Fibroblast of mammary gland (primary cell): ENCODE results near the gene SRGAP1.

Experiments
- DNase-seq: peaks from one replicate; pipeline ENCODE4 v3.0.0-alpha.2; 2010; ENCODE audit warnings: low read depth
- H3K4me3 ChIP-seq: 2 replicates; pipeline ENCODE4 v1.5.1; 2011; ENCODE audit warnings: low read depth, mild to moderate bottlenecking, low read length, moderate library complexity; ENCODE audit not compliant: control insufficient read depth
- TF ChIP-seq, protein P1 (sequence below): conservative IDR thresholded peaks from 2 replicates; pipeline ENCODE4 v1.5.1; 2011; ENCODE audit warnings: low read depth, low read length, inconsistent platforms; ENCODE audit not compliant: control insufficient read depth, insufficient read depth

The SRGAP1 gene

DNA sequence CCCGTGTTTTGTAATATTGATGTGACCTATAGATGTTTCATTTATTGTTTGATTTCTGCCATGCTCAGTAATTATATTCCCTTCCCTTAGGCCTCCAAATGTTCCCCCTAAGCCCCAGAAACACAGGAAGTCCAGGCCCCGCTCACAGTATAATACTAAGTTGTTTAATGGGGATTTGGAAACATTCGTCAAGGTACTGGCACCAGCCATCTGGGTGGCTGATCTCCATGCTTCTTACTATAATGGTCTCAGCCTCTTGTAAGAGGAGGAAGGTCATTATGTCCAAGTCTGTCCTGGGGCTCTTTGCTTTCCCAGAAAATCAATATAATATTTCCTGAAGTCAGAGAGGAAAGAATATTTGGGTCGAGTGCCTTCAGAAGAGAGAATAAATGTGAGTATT is 246.7 kb downstream of the SRGAP1 start:
- TF ChIP-seq, protein P1, sequence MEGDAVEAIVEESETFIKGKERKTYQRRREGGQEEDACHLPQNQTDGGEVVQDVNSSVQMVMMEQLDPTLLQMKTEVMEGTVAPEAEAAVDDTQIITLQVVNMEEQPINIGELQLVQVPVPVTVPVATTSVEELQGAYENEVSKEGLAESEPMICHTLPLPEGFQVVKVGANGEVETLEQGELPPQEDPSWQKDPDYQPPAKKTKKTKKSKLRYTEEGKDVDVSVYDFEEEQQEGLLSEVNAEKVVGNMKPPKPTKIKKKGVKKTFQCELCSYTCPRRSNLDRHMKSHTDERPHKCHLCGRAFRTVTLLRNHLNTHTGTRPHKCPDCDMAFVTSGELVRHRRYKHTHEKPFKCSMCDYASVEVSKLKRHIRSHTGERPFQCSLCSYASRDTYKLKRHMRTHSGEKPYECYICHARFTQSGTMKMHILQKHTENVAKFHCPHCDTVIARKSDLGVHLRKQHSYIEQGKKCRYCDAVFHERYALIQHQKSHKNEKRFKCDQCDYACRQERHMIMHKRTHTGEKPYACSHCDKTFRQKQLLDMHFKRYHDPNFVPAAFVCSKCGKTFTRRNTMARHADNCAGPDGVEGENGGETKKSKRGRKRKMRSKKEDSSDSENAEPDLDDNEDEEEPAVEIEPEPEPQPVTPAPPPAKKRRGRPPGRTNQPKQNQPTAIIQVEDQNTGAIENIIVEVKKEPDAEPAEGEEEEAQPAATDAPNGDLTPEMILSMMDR: no peak

DNA sequence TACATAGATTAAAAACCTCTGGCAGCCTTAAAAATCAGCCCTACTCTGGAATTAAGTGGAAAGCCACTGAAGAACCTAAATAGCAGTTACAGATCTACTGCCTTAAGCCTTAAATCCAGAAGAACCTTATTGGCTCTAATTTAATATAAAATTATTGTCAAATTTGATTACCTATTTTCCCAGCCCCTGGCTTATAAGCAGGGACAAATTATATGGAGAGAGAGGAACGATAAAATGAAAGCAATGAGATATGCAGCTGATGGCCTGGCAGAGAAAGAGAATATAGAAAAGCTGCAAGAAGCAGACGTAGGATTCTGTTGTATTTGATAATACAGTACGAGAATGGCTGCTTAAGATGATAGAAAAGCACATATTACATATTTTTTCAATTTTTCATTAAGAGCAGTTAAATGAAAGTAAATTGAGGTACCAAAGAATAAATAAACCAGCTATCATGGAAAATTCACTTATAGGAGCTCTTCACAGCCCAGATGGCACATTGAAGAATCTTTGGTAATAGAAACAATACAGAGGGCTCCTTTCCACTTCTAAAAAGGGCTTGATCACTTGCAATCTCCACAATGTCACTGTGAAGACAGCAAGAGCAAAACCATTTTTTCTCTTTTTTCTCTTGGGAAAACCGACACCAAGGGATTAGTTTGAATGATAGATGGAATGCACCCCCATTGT is 248.2 kb downstream of the SRGAP1 start:
- no peak for DNase-seq
- TF ChIP-seq, protein P1: no peak
- no peak overlapping the region for H3K4me3 ChIP-seq

More for the DNA sequence above, 246.7 kb downstream of the SRGAP1 start:
- H3K4me3 ChIP-seq: no peak overlapping the region
- DNase-seq: no peak

DNA sequence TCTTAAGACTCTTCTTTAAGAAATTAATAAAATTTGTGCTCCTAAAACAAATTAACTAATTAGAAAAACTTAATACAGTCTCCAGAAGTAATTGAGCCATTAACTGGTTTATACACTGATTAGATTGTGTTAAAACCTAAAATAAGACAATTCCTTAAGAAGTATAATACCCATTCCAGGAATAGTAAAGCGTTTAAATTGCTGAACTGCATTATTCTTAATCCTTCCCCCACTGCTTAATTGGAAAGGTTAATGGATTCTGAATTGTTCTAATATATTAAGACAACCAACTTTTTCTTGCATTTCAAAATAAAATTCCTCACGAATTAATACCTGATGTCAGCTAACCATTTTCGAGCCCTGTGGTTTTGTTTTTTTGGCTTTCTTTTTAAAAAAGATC is 249.2 kb downstream of the SRGAP1 start:
- no peak for DNase-seq
- TF ChIP-seq, protein P1: no peak
- H3K4me3 ChIP-seq: no peak overlapping the region

DNA sequence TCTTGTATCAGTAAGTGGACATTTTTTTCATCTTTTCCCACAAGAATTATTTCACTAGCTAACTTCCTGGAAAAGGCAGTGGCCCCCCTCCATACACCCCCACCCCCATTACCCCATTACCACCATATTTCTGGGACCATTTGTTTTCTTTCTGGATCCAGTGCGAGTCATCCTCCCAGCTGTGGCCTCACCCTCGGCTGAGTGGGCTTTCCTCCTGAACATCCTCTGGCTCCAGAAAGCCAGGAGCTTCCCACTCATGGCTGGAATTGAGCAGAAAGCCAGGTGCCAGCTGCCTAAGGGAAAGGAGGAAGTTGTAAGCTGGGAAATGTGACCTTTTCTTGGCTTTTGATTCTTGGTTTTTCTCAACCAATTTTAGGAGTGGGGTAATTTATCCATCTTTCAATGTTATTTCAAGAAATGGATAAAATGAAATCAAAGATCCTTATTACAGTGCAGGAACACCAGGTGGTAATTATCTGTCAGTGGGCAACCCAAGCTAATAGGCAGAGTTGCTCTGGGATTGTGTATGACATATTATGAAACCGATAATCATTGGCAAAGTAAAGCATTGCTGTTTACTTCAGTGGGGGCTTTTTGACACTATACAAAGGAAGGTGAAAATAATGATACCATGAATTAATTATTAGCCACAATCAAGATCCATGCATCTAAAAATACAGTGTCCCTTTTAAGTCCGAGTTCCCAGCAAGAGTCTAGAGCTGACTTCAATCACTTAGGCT is 253.0 kb downstream of the SRGAP1 start:
- H3K4me3 ChIP-seq: no peak overlapping the region
- TF ChIP-seq, protein P1: no peak
- peak; percentile 73 for DNase-seq

DNA sequence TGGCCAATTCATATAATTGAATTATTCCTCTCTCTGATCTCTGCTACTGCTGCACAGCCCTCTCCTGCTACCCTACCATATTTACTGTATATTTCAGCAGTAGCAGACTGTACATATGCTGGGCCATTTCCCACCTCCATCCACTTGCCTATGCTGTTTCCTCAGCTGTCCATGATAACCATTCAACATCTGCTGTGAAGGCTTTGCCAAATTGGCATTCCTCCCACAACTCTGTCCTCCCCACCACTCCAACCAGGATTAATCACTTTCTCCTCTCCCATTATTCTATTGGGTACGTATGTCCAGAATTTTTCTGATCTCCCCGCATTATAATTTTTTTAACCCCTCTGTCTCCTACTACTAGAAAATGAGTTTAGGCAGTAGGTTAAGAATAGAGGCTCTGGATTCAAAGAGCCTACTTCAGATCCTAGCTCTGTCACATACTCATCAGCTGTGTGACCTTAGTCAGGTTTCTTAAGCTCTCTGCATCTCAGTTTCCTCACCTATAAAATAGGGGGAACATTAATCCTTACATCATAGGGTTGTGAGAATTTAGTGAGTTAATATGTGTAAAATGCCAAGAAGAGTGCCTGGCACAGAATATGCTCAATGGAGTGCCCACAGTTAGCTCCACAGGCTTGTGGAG is 254.3 kb downstream of the SRGAP1 start:
- DNase-seq: peak; percentile 97
- no peak overlapping the region for H3K4me3 ChIP-seq
- TF ChIP-seq, protein P1: no peak

DNA sequence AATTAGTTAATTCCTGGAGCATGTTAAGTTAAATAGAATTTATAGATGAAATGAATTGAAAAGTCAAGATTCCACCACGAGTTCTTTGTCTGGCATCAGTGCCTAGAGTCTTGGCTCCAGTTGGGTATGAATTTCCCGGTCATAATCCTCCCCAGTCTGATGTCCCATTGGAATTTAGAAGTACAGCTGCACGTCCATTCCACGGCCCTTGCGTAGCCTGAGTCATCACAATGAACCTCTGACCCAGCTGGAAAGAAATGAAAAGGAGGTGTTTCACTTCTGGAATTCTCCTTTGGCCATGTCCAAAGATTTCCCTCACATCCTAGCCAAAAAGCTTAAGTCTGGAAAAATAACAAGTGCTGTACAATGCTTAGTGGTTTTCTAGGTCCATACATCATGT is 254.9 kb downstream of the SRGAP1 start:
- peak; percentile 97 for DNase-seq
- TF ChIP-seq, protein P1: no peak
- H3K4me3 ChIP-seq: no peak overlapping the region
